HG02938 (cell line): ENCODE measurements around the gene PHF5A.

Experiments
- ATAC-seq: cut with Tn5 transposase; IDR thresholded peaks from one replicate; pipeline ENCODE4 v1.9.1; 2021; ENCODE audit warnings: mild to moderate bottlenecking, moderate library complexity; ENCODE audit not compliant: unreplicated experiment

PHF5A gene

GRCh38 chr22:41418717-41419116 lies 49.8 kb downstream of the PHF5A start:
- no peak for ATAC-seq

DNA sequence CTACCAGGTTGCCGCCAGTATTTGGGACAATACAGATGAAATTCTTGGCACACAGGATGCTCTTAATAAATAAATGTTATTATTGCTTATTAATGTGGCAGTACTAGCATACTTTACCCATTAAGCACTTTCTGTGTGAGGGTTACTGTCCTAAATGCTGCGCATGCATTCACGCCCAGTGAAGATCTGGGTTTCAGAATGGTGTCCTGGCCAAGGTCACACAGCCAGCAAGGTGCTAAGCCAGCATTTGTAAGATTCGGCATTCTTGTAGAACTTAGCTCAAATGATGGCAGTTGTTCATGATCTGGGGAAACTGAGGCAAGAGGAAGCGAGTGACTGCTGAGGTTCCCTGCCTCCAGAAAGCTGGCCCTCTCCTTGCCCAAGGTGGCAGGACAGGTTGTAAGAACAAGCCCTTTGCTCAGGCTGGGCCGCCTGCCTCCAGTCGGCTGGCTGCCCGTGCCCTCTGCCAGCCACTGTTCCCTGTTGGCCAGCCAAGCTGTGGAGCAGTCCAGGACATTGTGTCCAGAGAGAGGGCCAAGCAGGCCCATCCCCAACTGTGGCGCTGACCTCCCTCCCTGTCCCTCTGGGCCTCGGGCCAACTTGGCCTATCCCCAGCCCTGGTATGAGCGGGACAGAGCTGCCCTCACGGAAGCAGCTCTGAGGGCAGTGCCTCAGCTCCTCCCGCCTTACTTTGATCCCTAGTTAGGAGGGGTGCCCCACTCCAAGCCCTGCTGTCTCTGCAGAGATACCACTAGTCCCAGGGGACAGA lies 50.7 kb downstream of the PHF5A start:
- ATAC-seq, result no peak

GRCh38 chr22:41415554-41415953 lies 52.9 kb downstream of the PHF5A start:
- no peak for ATAC-seq

GRCh38 chr22:41411021-41411851 lies 57.3 kb downstream of the PHF5A start:
- no peak for ATAC-seq

DNA sequence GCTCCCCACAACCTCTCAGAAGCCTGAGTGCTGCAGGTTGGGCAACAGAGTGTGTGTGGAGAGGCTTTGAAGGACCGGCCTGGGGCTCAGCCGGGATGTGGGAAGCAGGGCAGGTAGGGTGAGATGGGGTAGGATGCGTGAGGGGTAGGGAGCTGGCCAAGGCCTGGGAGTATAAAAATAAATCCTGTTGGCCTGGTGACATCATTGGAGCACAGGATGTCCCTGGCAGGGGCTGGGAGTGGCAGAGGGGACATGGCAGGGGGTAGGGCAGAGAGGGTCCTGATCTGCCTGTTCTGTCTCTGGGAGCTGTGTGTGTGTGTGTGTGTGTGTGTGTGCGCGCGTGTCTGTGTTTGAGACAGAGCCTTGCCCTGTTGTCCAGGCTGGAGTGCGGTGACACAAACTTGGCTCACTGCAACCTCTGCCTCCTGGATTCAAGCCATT lies 58.2 kb downstream of the PHF5A start:
- ATAC-seq, result no peak
